ENCODE data around the gene CAMSAP3. TPM values are rescaled to one million over a fixed set of nuclear protein-coding genes. Genes with fewer than 3 reads are reported as not detected.

The CAMSAP3 gene
- total and polyA plus RNA-seq, 8 donors: 10.5 to 22.3 (median 15.8) TPM

- Histone ChIP-seq H3K27ac (no peak overlapping the region), H3K4me1 (no peaks in the 10 kb centered on the region), H3K4me3 (no peak overlapping the region), H3K9me3 (no peaks in the 10 kb centered on the region), H3K36me3 (peaks cover 0 to 18% of the 10 kb centered on the region in 2 donors), H3K27me3 (peaks cover 0 to 24% of the 10 kb centered on the region in 2 donors)
- ATAC-seq: no peak
- DNase-seq: no peak
- no peak for TF ChIP-seq CTCF (IDR thresholded peaks at IDR 0.05)
- intact Hi-C loops (cut with DNase I): no loop called here
These were observed 11.7 kb downstream of the CAMSAP3 start for GRCh38 chr19:7607212-7607873.

GRCh38 chr19:7607874-7608560 lies 12.4 kb downstream of the CAMSAP3 start:
- no peaks in the 10 kb centered on the region for H3K9me3 ChIP-seq
- H3K36me3 ChIP-seq: peaks cover 0 to 18% of the 10 kb centered on the region in 2 donors
- no peak for TF ChIP-seq CTCF (IDR thresholded peaks at IDR 0.05)
- no peak overlapping the region for H3K27ac ChIP-seq
- H3K27me3 ChIP-seq: peaks cover 0 to 17% of the 10 kb centered on the region in 2 donors
- no peaks in the 10 kb centered on the region for H3K4me1 ChIP-seq
- no peak for ATAC-seq
- intact Hi-C loops (cut with DNase I): no loop called here
- H3K4me3 ChIP-seq: no peak overlapping the region
- DNase-seq: no peak

GRCh38 chr19:7610491-7611240 lies 15.0 kb downstream of the CAMSAP3 start:
- no peak for ATAC-seq
- Histone ChIP-seq H3K9me3 (no peaks in the 10 kb centered on the region), H3K27ac (no peak overlapping the region), H3K36me3 (peaks cover 0 to 18% of the 10 kb centered on the region in 2 donors), H3K27me3 (no peaks in the 10 kb centered on the region), H3K4me1 (no peaks in the 10 kb centered on the region), H3K4me3 (no peak overlapping the region)
- no peak for TF ChIP-seq CTCF (IDR thresholded peaks at IDR 0.05)
- no peak for DNase-seq
- intact Hi-C loops (cut with DNase I): no loop called here

GRCh38 chr19:7611541-7612279 lies 16.0 kb downstream of the CAMSAP3 start:
- H3K36me3 ChIP-seq: peaks cover 0 to 18% of the 10 kb centered on the region in 2 donors
- no peaks in the 10 kb centered on the region for H3K27me3 ChIP-seq
- TF ChIP-seq CTCF (IDR thresholded peaks at IDR 0.05): no peak
- ATAC-seq (peak; percentile 10), DNase-seq (no peak)
- no peaks in the 10 kb centered on the region for H3K4me1 ChIP-seq
- no peak overlapping the region for H3K27ac ChIP-seq
- no peak overlapping the region for H3K4me3 ChIP-seq
- H3K9me3 ChIP-seq: no peaks in the 10 kb centered on the region
- intact Hi-C loops (cut with DNase I): no loop called here

Measured in left lung (tissue), 10 donors.